ENCODE measurements around the gene CDH5.

The CDH5 gene

DNA sequence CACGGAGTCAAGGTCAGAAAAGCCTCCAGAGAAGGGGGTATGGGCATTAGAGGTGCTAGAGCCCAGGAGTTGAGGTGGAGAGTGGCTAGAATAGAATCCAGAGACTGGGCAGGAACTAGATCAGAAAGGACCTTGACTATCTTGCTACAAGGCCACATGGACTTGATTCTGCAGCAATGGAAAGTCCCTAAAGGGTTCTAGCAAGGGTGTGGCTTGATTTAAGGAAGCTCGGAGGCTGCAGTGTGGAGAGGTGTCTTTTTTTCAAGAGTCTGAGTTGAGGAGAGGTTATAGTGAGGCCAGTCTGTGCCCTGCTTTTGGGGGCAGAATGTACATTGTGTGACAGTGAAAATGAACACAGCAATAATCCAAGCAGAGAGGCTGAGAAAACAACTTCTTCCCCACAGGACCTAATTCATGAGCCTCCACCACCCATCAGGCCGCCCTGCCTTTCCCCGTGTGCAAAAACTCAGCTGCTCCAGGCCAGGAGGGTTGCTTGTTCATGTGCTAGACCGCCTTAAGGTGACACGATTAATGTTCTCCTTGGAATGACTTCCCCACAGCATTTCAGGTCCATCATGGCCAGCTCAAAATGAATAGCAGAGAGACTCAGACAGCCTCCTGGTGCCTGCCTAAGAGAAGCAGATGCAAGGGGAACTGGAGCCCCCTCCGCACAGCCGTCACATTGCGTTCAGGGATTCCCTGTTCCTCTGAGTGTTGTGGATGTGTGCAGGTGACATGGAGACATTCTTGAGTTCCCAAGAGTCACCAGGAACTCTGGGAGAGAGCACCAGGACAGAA is 51.9 kb downstream of the CDH5 start:
- DNase-seq (ENCODE audit: low read depth), result no peak

DNA sequence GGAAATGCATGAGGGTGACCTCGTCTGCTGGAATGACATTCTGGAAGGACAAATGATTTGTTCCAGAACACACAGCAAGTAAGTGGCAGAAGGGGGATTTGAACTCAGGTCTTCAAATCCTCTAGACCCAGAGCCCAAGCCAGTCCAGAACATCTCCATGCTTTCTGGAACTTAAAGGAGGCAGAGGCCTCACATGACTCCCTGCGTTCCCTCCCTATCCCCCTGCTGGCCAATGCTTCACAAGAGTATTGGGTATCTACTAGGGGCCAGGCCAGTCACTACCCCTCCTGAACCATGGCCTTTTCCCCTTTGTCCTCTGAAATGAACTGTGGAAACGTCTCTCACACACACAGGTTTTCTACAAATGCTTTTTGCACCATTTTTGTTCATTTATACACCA is 53.0 kb downstream of the CDH5 start:
- DNase-seq (ENCODE audit: low read depth), result no peak

DNA sequence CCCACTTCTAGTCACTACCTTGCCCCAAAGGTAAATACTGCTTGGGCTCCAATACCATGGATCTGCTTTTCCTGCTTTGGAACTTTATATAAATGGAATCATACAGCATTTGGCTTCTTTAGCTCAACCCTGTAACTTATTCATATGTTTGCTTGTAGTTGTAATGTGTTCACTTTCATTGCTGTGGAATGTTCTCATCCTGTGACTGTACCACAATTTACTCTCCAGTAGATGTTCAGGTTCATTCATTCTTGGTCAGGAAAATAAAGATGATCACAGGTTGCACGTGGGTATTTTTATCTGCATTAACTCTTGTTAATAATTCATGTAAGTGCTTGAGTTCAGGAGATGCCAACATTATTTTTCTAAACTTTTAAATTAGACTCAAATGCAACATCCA is 53.9 kb downstream of the CDH5 start:
- DNase-seq (ENCODE audit: low read depth), result no peak

DNA sequence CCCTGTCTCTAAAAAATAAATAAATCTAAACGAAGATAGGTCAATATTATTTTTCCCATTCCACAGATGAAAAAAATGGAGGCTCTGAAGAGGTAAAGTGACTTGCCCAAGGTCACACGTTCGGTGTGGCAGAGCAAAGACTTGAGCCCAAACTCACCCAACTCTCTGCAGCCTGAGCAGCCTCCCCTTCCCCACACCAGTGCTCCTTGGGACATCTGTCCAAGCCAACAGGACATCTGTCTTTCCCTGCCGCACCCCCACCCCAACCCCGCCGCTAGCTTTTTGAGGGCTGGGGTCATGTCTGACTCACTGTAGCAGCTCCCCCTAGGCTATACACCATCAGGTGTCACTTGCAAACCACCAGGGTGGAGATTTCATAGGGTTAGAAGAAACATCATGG is 55.4 kb downstream of the CDH5 start:
- DNase-seq (ENCODE audit: low read depth), result no peak

DNA sequence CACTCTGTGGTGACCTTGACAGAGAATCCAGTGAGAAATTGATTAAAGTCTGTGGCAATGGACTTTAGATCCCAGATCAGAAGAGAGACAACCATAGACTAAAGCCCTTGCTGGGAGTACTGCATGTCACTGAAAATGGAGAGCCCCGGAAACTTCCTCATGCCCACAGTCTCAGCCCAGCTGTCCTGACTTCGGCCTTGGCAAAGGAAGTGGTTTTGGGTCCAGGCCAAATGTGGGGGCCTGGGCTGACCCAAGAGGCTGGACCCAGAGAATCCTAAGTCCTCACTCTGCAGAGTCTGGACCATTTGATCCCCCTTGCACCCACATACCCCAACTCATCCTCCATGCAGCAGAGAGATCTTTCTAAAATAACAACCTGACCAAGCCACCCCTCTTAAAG is 55.9 kb downstream of the CDH5 start:
- no peak for DNase-seq (ENCODE audit: low read depth)

- no peak for DNase-seq (ENCODE audit: low read depth)
Measured at GRCh38 chr16:66423177-66423576, 56.7 kb downstream of the CDH5 start.

DNA sequence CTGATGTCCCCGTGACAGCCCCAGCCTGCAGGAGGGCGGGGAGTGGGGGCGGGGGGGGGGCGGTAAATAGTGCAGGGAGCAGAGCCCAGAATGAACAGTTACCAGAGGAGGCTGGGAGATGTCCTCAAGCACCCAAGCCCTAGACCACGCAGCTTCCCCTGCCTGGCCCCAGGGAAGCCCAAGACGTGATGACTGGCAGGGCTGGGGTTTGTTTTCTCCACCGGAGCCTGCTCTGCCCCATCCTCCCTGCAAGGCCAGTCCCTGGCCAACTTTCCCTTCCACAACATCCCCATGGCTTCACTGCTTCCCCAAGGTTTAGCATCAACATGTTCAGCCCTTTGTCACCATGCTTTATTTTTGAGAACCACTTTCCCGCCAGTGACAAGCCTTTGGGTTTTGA is 59.2 kb downstream of the CDH5 start:
- DNase-seq (ENCODE audit: low read depth), result no peak

- no peak for DNase-seq (ENCODE audit: low read depth)
Measured at GRCh38 chr16:66426112-66427035, 59.9 kb downstream of the CDH5 start.

DNA sequence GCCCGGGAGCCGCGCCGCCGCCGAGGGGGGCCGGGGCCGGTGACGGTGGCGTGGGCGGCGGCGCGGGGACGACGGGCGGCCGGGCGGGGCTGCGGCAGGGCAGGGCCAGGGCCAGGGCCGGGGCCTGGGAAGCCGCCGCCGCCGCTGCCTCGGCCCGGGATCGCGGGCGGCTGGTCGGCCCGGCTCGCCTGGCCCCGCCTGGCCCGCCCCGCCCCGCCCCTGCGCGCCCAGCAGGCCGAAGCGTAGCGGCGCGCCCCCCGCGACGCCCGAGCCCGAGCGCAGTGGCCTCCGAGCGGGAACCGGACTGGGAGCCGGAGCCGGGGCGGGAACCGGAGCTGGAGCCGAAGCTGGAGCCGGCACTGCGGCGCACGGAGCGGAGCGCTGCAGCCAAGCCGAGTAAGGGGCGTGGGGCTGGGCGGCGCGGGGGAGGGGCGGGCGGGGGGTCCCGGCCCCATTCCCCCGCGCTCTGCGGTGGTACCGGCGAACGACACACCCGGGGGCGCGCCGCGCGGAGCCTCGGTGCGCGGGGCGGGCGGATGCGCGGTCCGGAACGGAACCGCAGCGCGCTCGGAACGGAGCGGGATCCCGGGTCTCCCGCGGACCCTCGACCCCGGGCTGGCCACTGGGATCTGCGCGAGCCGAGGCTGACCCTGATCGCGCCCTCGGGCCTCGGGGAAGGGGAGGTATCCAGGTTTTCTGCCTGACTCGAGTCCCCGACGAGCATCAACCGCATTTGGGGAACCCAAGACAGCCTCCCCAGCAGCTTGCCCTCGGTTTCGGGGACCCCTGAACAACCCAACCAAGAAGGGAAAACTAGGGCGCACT is 60.8 kb downstream of the CDH5 start, which contains the start of gene BEAN1:
Gene BEAN1, plus strand, starts transcription at position 260 of the 825 bp plus-strand sequence. CDS start 10,382 bp downstream, outside the sequence.
- DNase-seq (ENCODE audit: low read depth), result no peak

DNA sequence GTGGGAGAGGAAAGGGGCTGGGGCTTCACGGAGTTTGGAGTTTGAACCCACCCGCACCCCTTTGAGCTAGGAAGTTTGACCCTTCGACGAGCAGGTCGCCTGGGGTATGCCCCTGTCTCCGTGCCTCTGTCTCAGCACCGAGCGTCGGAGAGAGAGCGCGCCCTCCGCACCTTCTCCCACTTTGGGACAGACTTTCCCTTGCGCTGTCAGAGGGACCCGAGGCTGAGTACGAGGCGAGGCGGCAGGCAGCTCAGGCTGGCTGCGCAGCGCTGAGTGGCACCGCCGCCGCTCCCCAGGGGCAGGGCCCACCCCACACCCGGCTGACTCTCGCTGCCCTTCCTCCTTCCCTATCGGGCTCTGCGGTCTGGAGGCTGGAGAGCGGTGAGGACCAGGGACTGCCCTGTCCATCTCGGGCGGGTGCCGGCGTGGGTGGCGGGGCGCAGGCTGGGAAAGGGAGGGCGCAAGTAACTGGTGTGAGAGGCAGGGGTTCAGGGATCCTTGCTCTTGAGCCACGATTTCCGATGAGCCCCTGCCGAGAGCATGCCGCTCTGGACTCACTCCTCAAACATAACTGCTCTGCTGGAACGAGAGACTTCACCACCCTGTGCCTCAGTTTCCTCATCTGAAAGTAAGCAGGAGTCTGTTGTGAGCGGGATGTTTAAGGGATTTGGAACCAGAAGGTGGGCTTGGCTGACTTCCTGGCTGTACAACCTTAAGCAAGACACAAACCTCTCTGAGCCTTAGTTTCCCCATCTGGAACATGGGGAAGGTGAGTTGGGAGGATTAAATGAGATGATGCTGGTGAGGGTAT is 61.6 kb downstream of the CDH5 start:
- DNase-seq (ENCODE audit: low read depth), result no peak

DNA sequence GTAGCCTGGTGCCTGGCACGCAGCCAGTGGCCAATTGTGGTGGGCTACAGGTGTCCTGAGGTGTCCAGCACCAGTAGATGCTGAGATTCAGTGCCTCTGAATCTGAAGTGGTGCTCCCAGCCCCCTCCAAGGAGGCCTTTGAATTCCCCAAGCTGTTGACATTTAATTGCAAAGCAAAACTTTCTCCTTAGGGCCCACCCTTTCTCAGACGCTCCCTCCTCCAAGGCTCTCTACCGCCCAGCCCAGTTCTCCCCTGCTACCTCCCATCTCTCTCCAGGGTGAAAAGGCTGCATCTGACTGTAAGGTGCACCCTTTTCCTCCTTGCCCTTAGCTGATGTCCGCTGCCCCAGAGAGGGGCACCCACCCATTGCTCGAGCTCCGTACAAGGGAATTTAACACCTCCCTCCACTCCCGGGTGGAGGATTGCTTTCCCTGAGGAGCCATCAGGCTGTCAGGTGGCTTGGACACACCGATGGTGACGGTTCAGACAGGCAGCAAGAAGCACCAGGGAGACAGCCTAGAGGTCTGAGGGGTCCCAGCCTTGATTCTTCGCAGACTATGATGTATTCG is 62.3 kb downstream of the CDH5 start:
- no peak for DNase-seq (ENCODE audit: low read depth)

DNA sequence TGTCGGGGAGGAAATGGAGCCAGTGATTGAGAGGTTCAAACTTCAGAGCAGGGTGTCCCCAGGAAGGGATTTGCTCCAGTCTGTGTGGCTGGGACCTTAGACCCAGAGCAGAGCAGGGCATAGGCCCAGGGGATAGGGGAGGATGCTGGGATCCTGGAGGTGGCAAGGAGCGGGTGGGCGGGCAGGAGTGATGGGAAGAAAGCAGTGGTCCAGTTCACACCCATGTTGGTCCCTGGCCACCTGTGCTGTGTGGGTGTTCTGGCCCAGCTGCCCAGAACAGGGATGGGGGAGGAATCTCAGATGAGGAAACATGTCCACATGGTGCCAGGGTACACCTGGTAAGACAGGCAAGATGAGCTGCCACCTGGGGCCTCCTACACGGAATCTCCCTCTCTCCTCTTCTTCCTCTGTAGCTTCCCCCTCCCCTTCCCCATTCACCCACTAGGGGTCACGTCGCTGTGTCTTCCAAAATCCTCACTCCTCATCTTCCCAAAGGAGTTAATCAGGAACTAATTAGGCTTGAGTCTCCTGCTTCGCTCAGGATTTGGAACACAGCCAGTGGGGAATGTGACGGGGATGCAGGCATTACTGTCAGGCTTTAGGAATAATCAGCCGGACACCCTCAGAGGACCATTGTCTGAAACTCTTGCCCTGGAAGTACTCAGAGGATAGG is 62.9 kb downstream of the CDH5 start:
- no peak for DNase-seq (ENCODE audit: low read depth)

GRCh38 chr16:66430214-66430613 is 63.7 kb downstream of the CDH5 start:
- no peak for DNase-seq (ENCODE audit: low read depth)

GRCh38 chr16:66431760-66432159 is 65.3 kb downstream of the CDH5 start:
- no peak for DNase-seq (ENCODE audit: low read depth)

GRCh38 chr16:66432429-66432828 is 65.9 kb downstream of the CDH5 start:
- no peak for DNase-seq (ENCODE audit: low read depth)

GRCh38 chr16:66434619-66435430 is 68.3 kb downstream of the CDH5 start:
- DNase-seq (ENCODE audit: low read depth), result no peak

- DNase-seq (ENCODE audit: low read depth), result no peak
Measured at GRCh38 chr16:66435896-66436295, 69.4 kb downstream of the CDH5 start.

DNA sequence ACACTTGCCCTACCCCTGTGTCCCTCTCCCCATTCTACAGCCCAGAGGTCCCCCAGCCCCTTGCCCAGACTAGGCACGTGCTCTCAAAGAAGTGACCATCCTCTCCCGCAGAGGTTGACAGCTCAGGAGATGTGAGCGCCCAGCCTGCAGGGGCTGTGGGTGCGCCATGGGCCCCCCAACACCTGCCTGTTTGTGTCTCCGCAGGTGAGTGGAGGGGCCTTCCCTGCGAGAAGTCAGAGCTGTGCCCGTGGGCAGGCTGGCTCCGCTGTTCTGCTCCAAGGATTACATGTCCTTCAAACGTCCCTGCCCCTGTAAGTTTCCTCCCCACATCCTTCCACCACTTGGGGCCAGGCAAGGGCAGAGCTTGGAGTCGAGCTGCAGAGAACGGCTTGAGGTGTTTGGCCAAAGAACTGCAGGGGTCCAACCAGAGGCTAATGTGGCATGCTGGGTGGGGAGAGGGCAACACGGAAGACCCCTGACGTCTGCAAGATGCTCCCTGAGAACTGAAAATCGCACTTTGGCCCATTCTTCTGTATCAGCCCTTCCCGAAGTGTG is 71.0 kb downstream of the CDH5 start:
- DNase-seq (ENCODE audit: low read depth), result no peak

GRCh38 chr16:66438536-66438935 is 72.0 kb downstream of the CDH5 start:
- no peak for DNase-seq (ENCODE audit: low read depth)
